ENCODE data around the gene HS6ST3.

DNA sequence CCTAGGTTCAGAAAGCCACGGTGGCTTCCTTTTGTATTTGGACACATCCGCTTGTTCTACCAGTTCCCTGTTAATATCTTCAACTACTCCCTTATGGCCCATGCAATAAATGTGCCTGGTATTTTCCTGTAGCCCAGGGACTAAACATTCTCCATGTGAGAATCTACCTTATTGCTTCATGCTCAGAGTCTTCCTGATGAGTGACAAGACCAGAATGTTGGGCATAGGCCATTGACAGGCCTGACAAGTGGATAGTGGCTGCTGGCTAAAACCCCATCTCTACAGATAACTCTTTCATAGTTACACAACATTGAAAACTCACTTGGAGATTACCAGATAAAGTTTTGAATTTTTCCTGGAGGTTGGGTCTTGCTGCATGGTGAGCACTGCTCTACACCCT is 449.9 kb downstream of the HS6ST3 start:
- TF ChIP-seq, protein P1, sequence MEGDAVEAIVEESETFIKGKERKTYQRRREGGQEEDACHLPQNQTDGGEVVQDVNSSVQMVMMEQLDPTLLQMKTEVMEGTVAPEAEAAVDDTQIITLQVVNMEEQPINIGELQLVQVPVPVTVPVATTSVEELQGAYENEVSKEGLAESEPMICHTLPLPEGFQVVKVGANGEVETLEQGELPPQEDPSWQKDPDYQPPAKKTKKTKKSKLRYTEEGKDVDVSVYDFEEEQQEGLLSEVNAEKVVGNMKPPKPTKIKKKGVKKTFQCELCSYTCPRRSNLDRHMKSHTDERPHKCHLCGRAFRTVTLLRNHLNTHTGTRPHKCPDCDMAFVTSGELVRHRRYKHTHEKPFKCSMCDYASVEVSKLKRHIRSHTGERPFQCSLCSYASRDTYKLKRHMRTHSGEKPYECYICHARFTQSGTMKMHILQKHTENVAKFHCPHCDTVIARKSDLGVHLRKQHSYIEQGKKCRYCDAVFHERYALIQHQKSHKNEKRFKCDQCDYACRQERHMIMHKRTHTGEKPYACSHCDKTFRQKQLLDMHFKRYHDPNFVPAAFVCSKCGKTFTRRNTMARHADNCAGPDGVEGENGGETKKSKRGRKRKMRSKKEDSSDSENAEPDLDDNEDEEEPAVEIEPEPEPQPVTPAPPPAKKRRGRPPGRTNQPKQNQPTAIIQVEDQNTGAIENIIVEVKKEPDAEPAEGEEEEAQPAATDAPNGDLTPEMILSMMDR (conservative IDR thresholded peaks at IDR 0.05; ENCODE audit: low read depth, low read length): no peak
- TF ChIP-seq EZH2 (IDR thresholded peaks at IDR 0.05; ENCODE audit: low read length, unreplicated experiment): no peak

Measured in PC-3 (cell line).